ENCODE results near the gene OR5AL1. TPM values are rescaled to one million over a fixed set of nuclear protein-coding genes. Genes with fewer than 3 reads are reported as not detected.
"Not testable (repeated sequence)": the region's sequence is repeated elsewhere in the genome, so short reads cannot be mapped to it uniquely, and the experiment has no call there.

OR5AL1 gene
- not detected for total RNA-seq
- long read RNA-seq, result 0 reads

GRCh38 chr11:56412396-56412795 lies at the start of gene OR5AL1:
Gene OR5AL1, plus strand, starts transcription at chr11:56412696.
- ATAC-seq, result no peak

GRCh38 chr11:56375324-56375723 lies 37.2 kb upstream of the OR5AL1 start, which contains the start of gene OR8U1:
Gene OR8U1, plus strand, starts transcription at chr11:56375624. Its CDS starts 0 bp downstream, at chr11:56375624.
- intact Hi-C loops (cut with DNase I, micrococcal nuclease), result no loop called here
- ATAC-seq (no peak), DNase-seq (no peak)

More at GRCh38 chr11:56412396-56412795, at the start of gene OR5AL1:
- intact Hi-C loops (cut with DNase I, micrococcal nuclease), result no loop called here
- DNase-seq, result no peak

GRCh38 chr11:56380120-56380519 lies 32.4 kb upstream of the OR5AL1 start:
- no peak for ATAC-seq
- intact Hi-C loops (cut with DNase I, micrococcal nuclease), result no loop called here
- no peak for DNase-seq

GRCh38 chr11:56394381-56394780 lies 18.1 kb upstream of the OR5AL1 start:
- intact Hi-C loops (cut with DNase I, micrococcal nuclease), result no loop called here
- DNase-seq (no peak), ATAC-seq (no peak)

GRCh38 chr11:56396047-56396446 lies 16.4 kb upstream of the OR5AL1 start:
- intact Hi-C loops (cut with DNase I, micrococcal nuclease), result no loop called here
- no peak for DNase-seq
- no peak for ATAC-seq

- ATAC-seq; DNase-seq; intact Hi-C loops (cut with DNase I, micrococcal nuclease): not testable (repeated sequence)
Measured at GRCh38 chr11:56401858-56402461, 10.5 kb upstream of the OR5AL1 start.

- intact Hi-C loops (cut with DNase I, micrococcal nuclease), result no loop called here
- ATAC-seq (peak; percentile 44), DNase-seq (no peak)
Measured at GRCh38 chr11:56404393-56404792, 8.1 kb upstream of the OR5AL1 start.

DNA sequence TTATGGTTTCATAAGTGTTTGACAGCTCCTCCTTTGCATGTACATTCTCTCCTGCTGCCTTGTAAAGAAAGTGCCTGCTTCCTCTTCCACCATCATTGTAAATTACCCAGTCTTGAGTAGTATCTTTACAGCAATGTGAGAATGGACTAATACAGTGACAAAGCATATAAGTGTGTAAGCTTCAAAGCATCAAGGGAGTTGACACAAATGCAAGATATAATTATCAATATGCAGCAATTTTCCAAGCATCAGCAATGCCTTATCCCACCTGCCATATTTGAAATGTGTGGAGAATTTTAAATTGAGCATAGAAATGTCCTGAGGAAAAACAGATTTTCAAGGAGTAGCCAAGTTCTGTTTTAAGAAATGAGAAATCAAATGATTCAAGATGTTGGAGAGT lies 1.7 kb upstream of the OR5AL1 start:
- intact Hi-C loops (cut with DNase I, micrococcal nuclease), result no loop called here
- ATAC-seq, result no peak
- no peak for DNase-seq

GRCh38 chr11:56453521-56453920 lies 41.0 kb downstream of the OR5AL1 start:
- intact Hi-C loops (cut with DNase I, micrococcal nuclease), result no loop called here
- ATAC-seq, result no peak
- DNase-seq, result no peak

GRCh38 chr11:56457076-56457475 lies 44.6 kb downstream of the OR5AL1 start:
- DNase-seq, result no peak
- no peak for ATAC-seq
- intact Hi-C loops (cut with DNase I, micrococcal nuclease), result no loop called here

Other genes starting within 250 kb of the OR5AL1 start
- not detected for gene OR5J2, start 236.1 kb upstream of the OR5AL1 start, total RNA-seq
- not detected for gene OR5T2, start 178.4 kb upstream of the OR5AL1 start, total RNA-seq
- gene OR5T3, start 160.4 kb upstream of the OR5AL1 start, total RNA-seq, result not detected
- not detected for gene OR5T1, start 138.5 kb upstream of the OR5AL1 start, total RNA-seq
- not detected for gene OR8H1, start 120.4 kb upstream of the OR5AL1 start, total RNA-seq
- not detected for gene OR8K3, start 97.6 kb upstream of the OR5AL1 start, total RNA-seq
- gene OR8K1, start 66.7 kb upstream of the OR5AL1 start, total RNA-seq, result not detected
- not detected for gene OR8J1, start 58.4 kb upstream of the OR5AL1 start, total RNA-seq
- gene OR8U1, start 37.1 kb upstream of the OR5AL1 start, total RNA-seq, result not detected
- gene OR5M3, start 60.7 kb downstream of the OR5AL1 start, total RNA-seq, result not detected
- gene OR5M8, start 78.7 kb downstream of the OR5AL1 start, total RNA-seq, result not detected
- not detected for gene OR5M11, start 130.6 kb downstream of the OR5AL1 start, total RNA-seq
- gene OR5M10, start 165.0 kb downstream of the OR5AL1 start, total RNA-seq, result not detected
- gene OR5M1, start 202.2 kb downstream of the OR5AL1 start, total RNA-seq, result not detected
- not detected for gene OR5AP2, start 229.7 kb downstream of the OR5AL1 start, total RNA-seq

Measured in left colon (tissue), 2 donors.